Endothelial cell of umbilical vein (primary cell): ENCODE measurements around the gene A1BG. TPM values are rescaled to one million over a fixed set of nuclear protein-coding genes. Genes with fewer than 3 reads are reported as not detected.

ENCODE experiments used
- BruUV-seq: library from RNA; stranded (reverse); fragments of 400-500 nt; replicated peaks from 2 replicates; lab custom pipeline; 2021; lab: Mats Ljungman, UMichigan
- CTCF ChIA-PET: fragments of 300-600, 350-600 bp; sonication (Branson Sonifier 250); formaldehyde crosslinking; loops from one replicate; lab custom pipeline; 2021; ENCODE audit warnings: antibody characterized with exemption, inconsistent platforms; lab: Charles Lee
- POLR2A ChIA-PET: fragments of 300-600, 350-600 bp; sonication (Branson Sonifier 250); formaldehyde crosslinking; loops from one replicate; lab custom pipeline; 2021; ENCODE audit warnings: antibody characterized with exemption, inconsistent platforms; lab: Charles Lee
- DNase-seq: peaks from one replicate; pipeline ENCODE4 v3.0.0-alpha.2; 2011; ENCODE audit warnings: low read depth, low spot score
- FAIRE-seq: peaks from 2 replicates; lab custom pipeline; 2011; peaks lifted over from hg19 to GRCh38; lab: Jason Lieb, UNC
- H2AFZ ChIP-seq: 2 replicates; pipeline ENCODE4 v1.6.0; 2012; ENCODE audit warnings: low read depth, low read length, control low read depth, inconsistent platforms
- H3K27ac ChIP-seq: 2 replicates; pipeline ENCODE4 v1.5.1; 2011; ENCODE audit warnings: low read depth, mild to moderate bottlenecking, control low read depth, low read length, moderate library complexity; ENCODE audit not compliant: insufficient read depth
- H3K27me3 ChIP-seq, 2 experiments: 2 replicates each; pipeline versions ENCODE4 v1.6.0 to v1.6.1; 2011; ENCODE audit warnings: low read length in 2 of 2, mixed read lengths in 1 of 2; ENCODE audit not compliant: control insufficient read depth in 2 of 2, insufficient read depth in 2 of 2
- H3K36me3 ChIP-seq, 2 experiments: 2 replicates in 1 of 2; 3 replicates in 1 of 2; pipeline ENCODE4 v1.5.1; 2011; ENCODE audit warnings: low read length in 2 of 2, mild to moderate bottlenecking in 1 of 2, moderate library complexity in 1 of 2; ENCODE audit not compliant: control insufficient read depth in 2 of 2, insufficient read depth in 2 of 2; ENCODE audit errors: extremely low read depth in 1 of 2
- H3K4me1 ChIP-seq: 3 replicates; pipeline ENCODE4 v1.5.1; 2011; ENCODE audit warnings: mild to moderate bottlenecking, low read length; ENCODE audit not compliant: control insufficient read depth, insufficient read depth; ENCODE audit errors: extremely low read depth
- H3K4me2 ChIP-seq: 2 replicates; pipeline ENCODE4 v1.6.1; 2011; ENCODE audit warnings: low read length, control low read depth, mixed read lengths; ENCODE audit not compliant: insufficient read depth
- H3K4me3 ChIP-seq, 3 experiments: fragments of 200-600 bp in 1 of 3; sonication (generic), shearing (Covaris generic) in 1 of 3; replicated peaks in 1 of 3; 2 replicates each; pipeline ENCODE4 v1.5.1; 2011 to 2016; ENCODE audit warnings: control low read depth in 3 of 3, low read length in 3 of 3, mild to moderate bottlenecking in 2 of 3, inconsistent platforms in 1 of 3, low read depth in 1 of 3, moderate library complexity in 1 of 3; ENCODE audit not compliant: insufficient read depth in 1 of 3
- H3K79me2 ChIP-seq: 2 replicates; pipeline ENCODE4 v1.6.0; 2012; ENCODE audit warnings: low read length, inconsistent platforms; ENCODE audit not compliant: control insufficient read depth, insufficient read depth
- H3K9ac ChIP-seq: replicated peaks from 2 replicates; pipeline ENCODE3; 2011; ENCODE audit warnings: low read length, control low read depth; ENCODE audit not compliant: insufficient read depth; ENCODE audit errors: extremely low read depth
- H3K9me1 ChIP-seq: replicated peaks from 3 replicates; pipeline ENCODE4 v1.6.0; 2011; ENCODE audit warnings: mild to moderate bottlenecking, low read length; ENCODE audit not compliant: control insufficient read depth, insufficient read depth; ENCODE audit errors: extremely low read depth
- H3K9me3 ChIP-seq: replicated peaks from 2 replicates; pipeline ENCODE4 v1.5.1; 2012; ENCODE audit warnings: low read length, inconsistent platforms; ENCODE audit not compliant: control insufficient read depth, insufficient read depth
- H4K20me1 ChIP-seq: replicated peaks from 2 replicates; pipeline ENCODE3; 2011; ENCODE audit warnings: mild to moderate bottlenecking, low read length; ENCODE audit not compliant: control insufficient read depth, insufficient read depth; ENCODE audit errors: extremely low read depth
- CTCF ChIP-seq, 2 donors: IDR thresholded peaks; 1 replicate in 1 of 2; 2 replicates in 1 of 2; pipeline ENCODE4 v1.5.1; 2011; ENCODE audit warnings: low read length in 2 of 2, mild to moderate bottlenecking in 2 of 2, moderate library complexity in 2 of 2, control low read depth in 1 of 2, inconsistent platforms in 1 of 2, low read depth in 1 of 2; ENCODE audit not compliant: insufficient read depth in 1 of 2; ENCODE audit errors: extremely low read depth in 1 of 2
- MYC ChIP-seq: IDR thresholded peaks from one replicate; pipeline ENCODE4 v1.6.1; 2011; ENCODE audit warnings: mild to moderate bottlenecking, low read depth, low read length
- POLR2AphosphoS5 ChIP-seq: IDR thresholded peaks from 2 replicates; pipeline ENCODE4 v1.6.1; 2012; ENCODE audit warnings: low read depth, mild to moderate bottlenecking, control low read depth, low read length, moderate library complexity; ENCODE audit not compliant: insufficient read depth
- dilution Hi-C: fragments of 300-500 bp; cut with MboI; formaldehyde crosslinking; loops from one replicate; pipeline ENCODE4 v1.15.0; 2019; ENCODE audit warnings: low sequenced_read_pairs; ENCODE audit not compliant: extremely low pct_ligation_motif_present
- intact Hi-C: fragments of 100-400 bp; cut with micrococcal nuclease; formaldehyde crosslinking; loops from one replicate; pipeline ENCODE4 v1.10.0; 2022
- polyA plus RNA-seq, 4 experiments: library from polyadenylated mRNA; depleted of rRNA in 3 of 4; stranded (reverse) in 3 of 4; unstranded in 1 of 4; fragments of >200 nt; gene quantifications; 2 replicates each; pipeline versions ENCODE4 v1.2.1 to v1.2.3, GENCODE V29; 2011 to 2012; ENCODE audit warnings: missing spikeins in 1 of 4
- total RNA-seq: library from RNA; stranded (reverse); gene quantifications from 2 replicates; pipeline ENCODE4 v1.2.3, GENCODE V29; 2021

A1BG gene
- total and polyA plus RNA-seq, 2 donors (not counting 3 experiments of a cell fraction or from before 2014, with no cell fraction given): 2.3 to 3.7 TPM

DNA sequence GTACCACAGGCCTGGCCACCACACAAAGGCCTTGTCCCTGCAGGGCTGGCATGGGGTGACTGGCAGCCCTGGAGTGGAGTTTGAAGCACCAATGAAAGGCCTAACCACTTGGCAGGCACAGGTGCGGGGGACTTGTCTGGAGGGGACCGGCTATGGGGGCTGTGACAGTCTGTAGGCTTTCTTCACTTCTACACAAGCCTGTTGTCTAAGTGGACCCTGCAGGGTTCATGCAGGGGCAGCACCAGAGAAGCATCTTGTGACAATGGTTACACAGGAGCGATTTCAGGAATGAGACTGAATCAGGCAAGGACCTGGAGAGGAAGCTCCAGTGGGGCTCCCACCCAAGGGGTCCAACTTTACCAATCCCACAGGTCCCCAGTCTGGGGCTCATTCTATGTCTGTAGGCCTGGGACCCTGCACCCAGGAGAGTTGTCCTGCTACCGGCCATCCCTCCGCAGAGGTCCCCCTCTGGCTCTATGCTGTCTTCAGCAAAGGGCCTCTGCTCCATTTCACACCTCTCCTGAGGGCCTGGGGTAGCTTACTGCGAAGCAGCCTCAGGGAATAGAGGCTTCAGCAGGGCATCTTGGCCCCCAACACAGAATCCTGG lies 29.8 kb upstream of the A1BG start:
- H3K4me2 ChIP-seq: no peak overlapping the region
- no peak overlapping the region for H3K9ac ChIP-seq
- intact Hi-C loops: no loop called here
- DNase-seq: no peak
- dilution Hi-C loops: no loop called here
- BruUV-seq: no TSS peak
- peaks cover 16% of the 10 kb centered on the region for H3K4me1 ChIP-seq
- FAIRE-seq: no peak
- no peaks in the 10 kb centered on the region for H3K9me1 ChIP-seq
- no peak overlapping the region for H3K4me3 ChIP-seq
- no peaks in the 10 kb centered on the region for H4K20me1 ChIP-seq
- no peak overlapping the region for H2AFZ ChIP-seq
- no peaks in the 10 kb centered on the region for H3K27me3 ChIP-seq
- TF ChIP-seq MYC (no peak), POLR2AphosphoS5 (no peak), CTCF (IDR thresholded peaks at IDR 0.05; ENCODE audit: extremely low read depth in 1 of 2, insufficient read depth in 1 of 2, low read depth in 1 of 2, low read length in 2 of 2) (no peak)
- no peak overlapping the region for H3K27ac ChIP-seq
- H3K9me3 ChIP-seq: no peaks in the 10 kb centered on the region
- no peaks in the 10 kb centered on the region for H3K36me3 ChIP-seq
- POLR2A ChIA-PET: no interaction called here
- CTCF ChIA-PET: interaction anchor here (1.5 kb wide), 1 partner anchor 136 kb away, joined by 3 read pairs; the partner anchor contains the start of gene ZBTB45
- H3K79me2 ChIP-seq: peaks cover 10% of the 10 kb centered on the region
